HL-60/S4 (cell line): ENCODE measurements around the gene APOC4.
"Not testable (repeated sequence)": the region's sequence is repeated elsewhere in the genome, so short reads cannot be mapped to it uniquely, and the experiment has no call there.

Source experiments
- in situ Hi-C: fragments of 300-500 bp; cut with MboI; formaldehyde crosslinking; loops from 2 replicates; pipeline ENCODE4 v1.14.3; 2022; ENCODE audit warnings: low sequenced_read_pairs

Gene APOC4

GRCh38 chr19:44955505-44956439, 13.7 kb downstream of the APOC4 start:
- in situ Hi-C loops = no loop called here

- in situ Hi-C loops = no loop called here
Measured at GRCh38 chr19:44957526-44957925, 15.5 kb downstream of the APOC4 start.

GRCh38 chr19:44958090-44958489, 16.1 kb downstream of the APOC4 start:
- in situ Hi-C loops = no loop called here

DNA sequence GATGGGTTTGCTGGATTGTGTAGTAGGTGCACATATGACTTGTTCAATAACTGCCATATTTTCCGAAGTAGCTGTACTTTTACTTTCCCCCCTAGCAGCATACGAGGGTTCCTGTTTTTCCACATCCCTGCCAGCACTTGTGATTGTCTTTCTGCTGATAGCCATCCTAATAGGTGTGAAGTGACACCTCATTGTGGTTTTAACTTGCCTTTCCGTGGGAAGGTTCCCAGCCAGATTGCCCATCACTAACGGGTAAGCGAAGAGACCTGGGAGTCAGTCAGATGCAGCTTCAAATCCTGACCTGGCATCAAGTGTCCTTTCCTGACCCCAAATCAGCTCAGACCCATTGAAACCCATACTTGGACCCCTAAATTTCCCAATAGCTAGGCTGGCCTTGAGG, 17.7 kb downstream of the APOC4 start:
- in situ Hi-C loops = no loop called here

- in situ Hi-C loops = no loop called here
Measured at GRCh38 chr19:44960906-44961728, 19.1 kb downstream of the APOC4 start.

DNA sequence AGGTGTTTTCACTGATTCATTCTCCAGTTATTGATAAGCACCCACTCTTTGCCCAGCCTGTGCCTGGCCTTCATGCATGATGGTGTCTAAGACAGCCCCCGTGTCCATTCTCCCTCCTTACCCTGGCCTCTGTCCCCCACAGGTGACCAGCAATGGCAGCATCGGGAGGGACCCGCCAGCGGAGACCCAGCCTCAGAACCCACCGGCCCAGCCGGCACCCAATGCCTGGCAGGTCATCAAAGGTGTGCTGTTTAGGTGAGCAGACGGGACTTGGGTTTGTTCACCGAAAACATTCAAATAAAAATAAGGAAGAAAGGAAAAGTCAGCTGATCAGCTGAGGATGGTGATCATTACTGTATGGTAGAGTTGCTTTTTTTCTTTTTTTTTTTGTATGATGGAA, 19.8 kb downstream of the APOC4 start:
- in situ Hi-C loops = no loop called here

DNA sequence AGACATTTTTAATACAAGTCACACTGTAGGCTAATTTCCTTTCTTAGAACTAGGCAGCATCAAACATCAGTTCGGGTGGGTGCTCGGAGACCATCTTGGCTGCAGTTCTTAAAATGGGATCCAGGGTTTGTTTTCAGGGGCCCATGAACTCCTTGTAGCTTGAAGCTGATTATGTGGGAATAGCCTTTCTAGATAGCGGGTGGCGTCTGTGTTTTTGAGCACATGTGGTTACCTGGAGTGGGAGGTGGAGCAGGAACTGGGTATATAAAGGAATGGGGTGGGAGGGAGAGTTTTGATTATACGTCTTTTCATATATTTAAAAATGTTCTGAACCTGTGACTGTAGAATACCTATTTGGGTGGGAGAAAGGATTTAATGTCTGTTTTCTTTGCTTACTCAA, 26.1 kb downstream of the APOC4 start:
- in situ Hi-C loops = no loop called here

- in situ Hi-C loops = no loop called here
Measured at GRCh38 chr19:44968670-44969069, 26.6 kb downstream of the APOC4 start.

GRCh38 chr19:44969437-44969836, 27.4 kb downstream of the APOC4 start:
- in situ Hi-C loops = no loop called here

GRCh38 chr19:44971451-44971850, 29.4 kb downstream of the APOC4 start:
- in situ Hi-C loops = not testable (repeated sequence)

DNA sequence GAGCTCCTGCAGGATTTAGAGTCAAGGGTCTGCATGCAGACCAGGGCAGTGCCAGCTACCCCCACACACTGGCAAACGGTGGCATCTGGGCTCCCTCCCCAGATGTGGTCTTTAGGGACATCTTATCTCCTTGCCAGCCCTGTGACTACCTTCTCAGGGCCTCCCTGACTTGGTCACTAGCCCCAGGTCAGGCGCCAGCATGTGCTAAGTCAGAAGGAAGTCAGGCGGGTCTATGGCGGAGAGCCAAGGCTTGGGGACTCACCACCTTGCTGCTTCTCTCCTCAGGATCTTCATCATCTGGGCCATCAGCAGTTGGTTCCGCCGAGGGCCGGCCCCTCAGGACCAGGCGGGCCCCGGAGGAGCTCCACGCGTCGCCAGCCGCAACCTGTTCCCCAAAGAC, 30.8 kb downstream of the APOC4 start:
- in situ Hi-C loops = no loop called here

DNA sequence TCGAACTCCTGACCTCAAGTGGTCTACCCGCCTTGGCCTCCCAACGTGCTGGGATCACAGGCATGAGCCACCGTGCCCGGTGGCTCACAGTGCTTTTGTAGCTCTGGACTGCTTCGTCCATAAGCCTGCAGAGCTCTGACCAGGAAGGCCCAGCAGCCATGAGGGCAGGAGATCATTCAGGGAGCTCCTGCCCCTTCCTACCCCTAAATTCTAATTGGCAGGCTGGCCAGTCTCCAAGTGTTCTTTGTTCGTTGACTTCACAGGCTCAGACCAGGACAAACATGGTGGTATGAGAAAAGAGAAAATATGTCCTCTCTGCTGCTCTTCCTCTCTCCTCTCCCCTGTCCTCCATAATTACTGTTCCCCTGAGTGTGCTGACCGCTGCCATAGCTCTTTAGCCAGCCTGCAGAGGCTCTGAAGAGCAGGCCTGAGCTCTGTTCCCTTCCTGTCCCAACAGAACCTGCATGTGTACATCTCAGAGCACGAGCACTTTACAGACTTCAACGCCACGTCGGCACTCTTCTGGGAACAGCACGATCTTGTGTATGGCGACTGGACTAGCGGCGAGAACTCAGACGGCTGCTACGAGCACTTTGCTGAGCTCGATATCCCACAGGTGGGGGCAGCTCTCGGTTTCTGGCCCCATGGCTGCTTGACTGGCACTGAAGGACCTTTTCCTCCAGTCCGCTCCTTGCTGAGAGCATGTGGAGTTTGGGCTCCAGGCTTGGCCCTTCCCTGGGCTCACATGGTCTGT, 32.1 kb downstream of the APOC4 start:
- in situ Hi-C loops = no loop called here

- in situ Hi-C loops = no loop called here
Measured at GRCh38 chr19:44974857-44975256, 32.8 kb downstream of the APOC4 start.

GRCh38 chr19:44975444-44975843, 33.4 kb downstream of the APOC4 start:
- in situ Hi-C loops = no loop called here

DNA sequence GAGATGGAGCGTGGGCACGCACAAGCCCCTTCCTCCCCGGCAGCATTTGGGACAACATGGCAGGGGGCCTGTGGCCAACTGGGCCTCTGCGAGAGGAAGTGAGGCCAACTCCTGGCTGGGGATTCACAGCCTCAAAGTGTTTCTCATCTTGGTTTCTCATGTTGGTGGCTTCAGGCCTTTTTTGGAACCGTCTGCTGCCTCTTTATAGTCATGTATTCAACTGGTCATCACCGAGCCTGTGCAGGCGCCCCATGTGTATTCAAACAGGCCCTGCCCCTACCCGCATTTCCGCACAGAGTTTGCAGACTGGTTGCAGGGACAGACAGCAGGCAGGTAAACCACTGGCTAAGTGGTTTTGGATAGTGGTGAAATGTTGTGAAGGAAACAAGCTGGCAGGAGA, 42.0 kb downstream of the APOC4 start:
- in situ Hi-C loops = no loop called here

DNA sequence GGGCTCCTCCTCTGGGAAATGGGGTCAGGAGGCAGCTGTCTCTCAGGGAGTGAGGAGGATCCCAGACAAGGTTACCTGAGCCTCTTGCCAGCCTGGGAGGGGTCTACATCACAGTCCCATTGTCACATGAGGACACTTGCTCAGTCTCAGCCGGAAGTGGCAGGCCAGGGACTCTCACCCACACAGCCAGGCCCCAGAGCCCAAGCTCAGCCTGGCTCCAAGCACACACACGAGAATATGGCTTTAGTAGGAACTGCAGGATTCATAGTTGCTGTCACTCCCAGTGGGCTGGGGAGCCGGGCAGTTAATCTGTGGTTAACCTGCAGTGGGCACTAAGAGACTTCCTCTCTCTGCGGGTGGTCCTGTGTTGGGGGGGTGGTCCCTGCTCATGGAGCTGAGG, 43.4 kb downstream of the APOC4 start:
- in situ Hi-C loops = no loop called here

DNA sequence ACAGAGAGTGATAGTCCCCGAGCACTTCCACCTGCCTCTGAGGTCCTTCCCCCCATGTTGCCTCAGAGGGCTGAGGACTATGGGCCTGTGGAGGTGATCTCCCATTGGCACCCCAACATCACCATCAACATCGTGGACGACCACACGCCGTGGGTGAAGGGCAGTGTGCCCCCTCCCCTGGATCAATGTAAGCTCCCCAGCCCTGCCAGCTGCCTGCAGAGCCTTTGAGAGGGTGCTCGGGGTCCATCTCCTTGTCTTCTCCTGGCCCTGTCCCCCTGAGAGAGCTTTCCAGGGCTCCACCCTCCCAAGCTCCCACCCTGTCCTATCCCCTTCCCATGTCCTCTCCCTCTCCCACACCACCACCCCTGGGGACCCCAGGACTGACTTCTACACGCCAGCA, 44.4 kb downstream of the APOC4 start:
- in situ Hi-C loops = no loop called here

DNA sequence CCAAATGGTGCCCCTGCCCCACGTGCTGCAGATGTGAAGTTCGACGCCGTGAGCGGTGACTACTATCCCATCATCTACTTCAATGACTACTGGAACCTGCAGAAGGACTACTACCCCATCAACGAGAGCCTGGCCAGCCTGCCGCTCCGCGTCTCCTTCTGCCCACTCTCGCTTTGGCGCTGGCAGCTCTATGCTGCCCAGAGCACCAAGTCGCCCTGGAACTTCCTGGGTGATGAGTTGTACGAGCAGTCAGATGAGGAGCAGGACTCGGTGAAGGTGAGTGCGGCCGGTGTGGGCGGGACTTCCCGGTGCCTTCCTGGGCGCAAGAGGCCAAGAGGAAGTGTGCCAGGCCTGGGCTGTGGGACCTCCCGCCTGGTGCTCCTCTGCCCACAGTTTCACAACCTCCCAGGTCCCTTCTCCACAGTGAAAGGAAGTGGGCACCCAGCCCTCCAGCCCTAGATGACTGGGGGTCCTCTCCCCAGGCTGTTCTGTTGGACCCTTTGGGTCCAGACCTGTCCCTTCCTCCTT, 45.2 kb downstream of the APOC4 start:
- in situ Hi-C loops = no loop called here

- in situ Hi-C loops = no loop called here
Measured at GRCh38 chr19:44988273-44988672, 46.2 kb downstream of the APOC4 start.

DNA sequence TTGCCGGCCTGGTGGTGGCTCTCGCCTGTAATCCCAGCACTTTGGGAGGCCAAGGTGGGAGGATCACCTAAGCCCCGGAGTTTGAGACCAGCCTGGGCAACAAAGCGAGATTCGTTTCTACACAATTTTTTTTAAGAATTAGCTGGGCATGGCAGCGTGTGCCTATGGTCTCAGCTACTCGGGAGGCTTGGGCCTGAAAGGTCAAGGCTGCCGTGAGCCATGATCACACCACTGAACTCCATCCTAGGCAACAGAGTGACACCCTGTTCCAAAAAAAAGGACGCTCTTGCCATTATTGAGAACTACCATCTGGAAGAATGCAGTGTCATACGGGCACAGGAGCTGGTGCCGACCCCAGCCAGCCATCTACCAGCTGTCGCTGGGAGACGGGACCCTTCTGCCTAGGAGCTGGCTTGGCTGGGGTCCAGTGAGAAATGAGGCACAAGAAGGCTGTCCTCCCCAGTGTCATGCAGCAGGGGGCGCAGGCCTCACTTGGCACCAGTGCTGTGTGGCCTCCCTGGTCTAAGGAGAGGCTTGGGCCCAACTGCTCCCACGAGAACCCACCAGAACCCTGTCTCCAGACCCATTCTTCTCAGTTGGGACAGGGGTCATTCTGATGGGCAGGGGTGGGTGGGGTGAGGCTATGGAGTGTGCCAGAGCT, 47.0 kb downstream of the APOC4 start:
- in situ Hi-C loops = no loop called here
